ENCODE data around the gene RFC5.

GRCh38 chr12:118061011-118061872 lies 44.7 kb downstream of the RFC5 start, which contains the start of gene WSB2:
- TF ChIP-seq TARDBP (IDR thresholded peaks at IDR 0.05) (no peak), BHLHE40 (IDR thresholded peaks at IDR 0.05; ENCODE audit: borderline replicate concordance) (no peak), SP1 (IDR thresholded peaks at IDR 0.05) (no peak), HDGF (IDR thresholded peaks at IDR 0.05; ENCODE audit: borderline replicate concordance) (no peak)
